Measurements from ENCODE around the gene NHLRC4. TPM values are rescaled to one million over a fixed set of nuclear protein-coding genes. Genes with fewer than 3 reads are reported as not detected.

NHLRC4 gene
- 0.11 TPM in 1 of 2 replicates, not detected in the other for total RNA-seq (2014; rRNA removed)
- polyA plus RNA-seq (2012): not detected

DNA sequence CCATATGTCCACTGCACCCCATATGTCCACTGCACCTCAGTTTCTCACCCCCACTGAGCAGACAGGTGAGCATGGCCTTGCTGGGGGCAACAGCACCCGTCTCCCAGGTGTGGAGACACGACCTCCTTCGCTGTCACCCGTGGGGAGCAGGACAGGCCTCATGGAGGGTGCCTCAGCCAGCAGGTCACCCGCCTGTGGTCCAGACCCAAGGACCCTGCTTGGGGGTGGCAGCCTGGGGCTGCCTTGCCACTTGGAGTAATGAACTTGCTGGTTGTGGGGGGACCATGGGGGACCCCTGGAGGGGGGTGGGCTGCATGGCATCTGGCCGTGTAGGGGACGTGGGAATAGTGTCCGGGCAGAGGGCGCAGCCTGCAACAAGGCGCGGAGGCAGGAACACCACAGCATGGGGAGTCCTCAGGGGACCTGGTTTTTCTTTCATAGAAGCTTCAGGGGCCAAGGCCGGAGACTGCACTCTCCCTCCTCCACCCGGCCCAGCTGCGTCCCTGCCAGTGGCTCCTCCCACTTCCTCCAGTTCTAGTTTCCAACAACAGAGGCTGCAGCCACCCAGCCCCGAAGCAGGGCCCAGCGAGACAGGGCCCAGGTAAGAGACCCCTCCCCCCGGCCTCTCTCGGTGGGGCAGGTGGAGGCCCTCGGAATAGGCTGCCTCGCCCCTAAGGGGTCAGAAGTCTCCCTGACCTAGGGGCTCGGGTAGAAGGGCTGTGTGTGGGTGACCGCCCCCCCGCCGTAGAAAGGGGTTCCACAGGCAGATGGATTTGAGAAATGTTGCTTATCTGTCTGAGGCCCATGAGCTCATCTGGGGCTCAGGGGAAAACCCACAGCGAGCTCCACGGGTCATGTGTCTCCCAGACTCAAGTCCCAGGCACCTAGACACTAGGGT is at the start of gene NHLRC4:
Gene NHLRC4, plus strand, starts transcription at position 531 of the 898 bp plus-strand sequence. CDS start 1,043 bp downstream, outside the sequence.
- no peak for DNase-seq (ENCODE audit: low read depth)

- no peak for DNase-seq (ENCODE audit: low read depth)
Observed at GRCh38 chr16:518858-519257, 47.9 kb upstream of the NHLRC4 start.

DNA sequence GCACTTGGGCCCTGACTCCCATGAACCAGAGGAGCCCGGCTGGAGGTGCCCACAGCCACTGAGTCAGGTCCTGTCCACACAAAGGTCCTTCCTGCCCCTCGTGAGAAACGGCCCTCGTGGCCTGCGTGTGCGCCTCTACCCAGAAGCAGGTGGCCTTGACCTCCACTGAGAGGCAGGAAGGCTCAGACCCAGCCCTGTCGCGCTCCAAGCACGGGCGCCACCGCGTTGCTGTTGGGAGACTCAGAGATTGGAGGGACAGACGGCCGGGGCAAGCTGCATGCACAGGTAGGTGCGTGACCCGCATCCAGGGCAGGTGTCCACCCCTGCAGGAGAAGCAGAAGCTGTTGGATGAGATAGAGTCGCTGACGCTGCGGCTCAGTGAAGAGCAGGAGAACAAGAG is 47.4 kb upstream of the NHLRC4 start:
- no peak for DNase-seq (ENCODE audit: low read depth)

GRCh38 chr16:519841-520687 is 46.7 kb upstream of the NHLRC4 start:
- DNase-seq (ENCODE audit: low read depth): no peak

GRCh38 chr16:520847-521246 is 46.0 kb upstream of the NHLRC4 start:
- no peak for DNase-seq (ENCODE audit: low read depth)

DNA sequence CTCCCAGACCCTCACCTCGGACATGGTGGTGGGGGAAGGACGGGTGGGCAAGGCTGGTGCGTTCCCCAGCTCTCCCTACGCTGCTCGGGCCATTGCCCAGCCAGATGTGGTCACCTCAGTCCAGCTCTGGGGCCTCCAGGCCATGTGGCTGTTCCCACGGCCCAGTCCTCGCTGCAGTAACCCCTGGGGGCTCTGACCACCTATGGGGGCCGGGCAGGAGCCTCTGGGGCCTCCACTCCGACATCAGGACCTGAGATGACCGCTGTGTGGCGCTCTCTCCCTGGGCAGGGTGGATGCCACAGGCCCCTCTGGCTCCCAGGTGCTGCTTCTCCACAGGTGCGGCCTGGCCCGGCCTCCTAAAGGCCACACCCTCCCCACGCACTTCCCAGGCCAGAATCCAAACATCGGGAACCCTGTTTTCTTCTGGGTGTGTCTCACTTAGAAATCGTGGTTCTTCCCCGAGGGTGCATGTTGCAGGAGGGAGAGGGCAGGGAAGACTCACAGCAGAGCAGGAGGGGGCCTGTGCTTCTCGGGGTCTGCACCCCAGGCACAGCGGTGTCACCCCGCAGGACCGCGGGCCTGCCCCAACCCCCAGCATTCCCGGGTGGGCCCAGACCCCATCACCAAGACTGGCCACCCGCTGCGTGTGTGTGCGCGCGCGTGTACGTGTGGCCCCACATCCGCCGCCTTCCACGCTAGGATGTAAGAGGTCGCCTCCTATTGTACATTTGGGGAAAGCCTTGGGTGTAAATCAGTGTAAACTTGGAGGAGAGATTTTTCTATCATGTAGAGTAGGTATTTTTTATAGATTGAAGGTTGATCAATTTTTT is 45.2 kb upstream of the NHLRC4 start:
- no peak for DNase-seq (ENCODE audit: low read depth)

DNA sequence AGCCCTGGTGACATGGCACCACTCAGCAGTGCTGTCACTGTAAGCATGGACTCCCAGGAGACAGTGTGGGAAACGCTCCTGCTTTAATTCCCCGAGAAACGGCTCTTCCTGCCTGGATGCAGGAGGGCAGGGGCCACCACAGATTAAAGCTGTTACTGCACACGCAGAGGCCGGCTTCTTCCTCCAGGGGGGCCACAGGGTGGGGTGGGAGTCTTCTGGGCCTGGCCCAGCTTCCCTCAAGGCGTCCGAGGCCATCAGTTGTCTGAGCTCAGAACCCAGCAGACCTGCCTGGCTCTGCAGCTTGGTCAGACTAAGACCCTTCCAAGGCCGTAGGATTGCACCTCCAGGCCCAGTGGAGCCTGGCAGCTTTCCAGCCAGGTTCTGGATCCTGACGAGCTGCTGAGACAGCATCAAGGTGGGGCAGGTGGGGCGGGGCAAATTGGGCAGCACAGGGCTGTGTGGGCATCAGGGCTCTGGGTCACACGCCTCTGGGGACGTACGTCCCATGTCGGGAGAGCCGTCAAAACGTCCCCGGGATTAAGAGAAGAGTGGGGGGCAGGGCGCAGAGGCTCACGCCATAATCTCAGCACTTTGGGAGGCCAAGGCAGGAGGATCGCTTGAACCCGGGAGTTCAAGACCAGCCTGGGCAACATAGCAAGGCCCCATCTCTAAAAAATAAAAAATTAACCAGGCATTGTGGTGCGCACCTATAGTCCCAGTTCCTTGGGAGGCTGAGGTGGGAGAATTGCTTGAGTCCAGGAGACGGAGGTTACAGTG is 44.3 kb upstream of the NHLRC4 start:
- no peak for DNase-seq (ENCODE audit: low read depth)

DNA sequence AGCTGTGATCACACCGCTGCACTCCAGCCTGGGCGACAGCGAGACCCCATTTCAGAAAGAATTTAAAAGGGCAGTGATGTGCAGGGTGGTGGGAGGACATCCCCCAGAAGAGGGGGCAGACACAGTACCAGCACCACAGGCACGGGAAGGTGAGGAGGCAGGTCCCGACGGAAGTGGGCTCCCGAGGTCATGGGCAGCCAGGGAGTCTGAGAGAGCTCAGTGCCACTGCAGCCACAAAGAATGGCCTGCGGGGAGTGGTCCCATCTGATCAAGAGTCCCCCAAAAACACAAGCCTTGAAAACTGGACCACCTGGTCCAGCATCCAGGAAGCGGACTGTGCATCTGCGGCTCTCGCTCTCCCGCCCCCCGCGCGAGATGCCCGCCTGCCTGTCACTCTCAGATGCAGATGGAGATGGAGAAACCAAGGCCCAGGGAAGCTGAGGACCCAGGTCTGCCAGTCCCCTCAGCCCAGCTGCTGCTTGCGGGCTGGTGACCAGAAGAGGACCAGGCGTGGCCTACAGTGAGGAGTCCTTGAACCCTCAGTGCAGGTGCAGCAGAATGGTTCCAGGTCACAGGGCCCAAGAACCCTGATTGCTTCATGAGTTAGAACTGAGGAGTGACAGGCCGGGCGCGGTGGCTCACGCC is 43.6 kb upstream of the NHLRC4 start:
- DNase-seq (ENCODE audit: low read depth): no peak

- no peak for DNase-seq (ENCODE audit: low read depth)
Observed at GRCh38 chr16:524274-525040, 42.3 kb upstream of the NHLRC4 start.

DNA sequence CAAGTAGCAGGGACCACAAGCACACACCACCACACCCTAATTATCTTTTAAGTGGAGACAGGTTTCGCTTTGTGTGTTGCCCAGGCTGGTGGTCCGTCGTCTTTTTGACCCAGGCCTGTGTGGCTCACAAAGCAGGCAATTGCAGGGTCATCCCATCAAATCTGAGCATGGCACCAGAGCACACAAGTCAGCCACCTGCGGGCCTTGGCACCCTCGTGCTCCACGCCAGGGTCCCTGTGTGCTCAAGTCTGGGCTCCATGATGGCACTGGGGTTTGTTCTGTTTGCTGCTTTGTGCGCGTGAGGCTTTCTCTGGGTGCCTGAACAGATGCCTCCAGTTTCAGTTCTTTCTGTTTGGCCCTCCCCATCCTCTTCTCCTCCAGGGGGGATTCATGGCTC is 41.7 kb upstream of the NHLRC4 start:
- no peak for DNase-seq (ENCODE audit: low read depth)

DNA sequence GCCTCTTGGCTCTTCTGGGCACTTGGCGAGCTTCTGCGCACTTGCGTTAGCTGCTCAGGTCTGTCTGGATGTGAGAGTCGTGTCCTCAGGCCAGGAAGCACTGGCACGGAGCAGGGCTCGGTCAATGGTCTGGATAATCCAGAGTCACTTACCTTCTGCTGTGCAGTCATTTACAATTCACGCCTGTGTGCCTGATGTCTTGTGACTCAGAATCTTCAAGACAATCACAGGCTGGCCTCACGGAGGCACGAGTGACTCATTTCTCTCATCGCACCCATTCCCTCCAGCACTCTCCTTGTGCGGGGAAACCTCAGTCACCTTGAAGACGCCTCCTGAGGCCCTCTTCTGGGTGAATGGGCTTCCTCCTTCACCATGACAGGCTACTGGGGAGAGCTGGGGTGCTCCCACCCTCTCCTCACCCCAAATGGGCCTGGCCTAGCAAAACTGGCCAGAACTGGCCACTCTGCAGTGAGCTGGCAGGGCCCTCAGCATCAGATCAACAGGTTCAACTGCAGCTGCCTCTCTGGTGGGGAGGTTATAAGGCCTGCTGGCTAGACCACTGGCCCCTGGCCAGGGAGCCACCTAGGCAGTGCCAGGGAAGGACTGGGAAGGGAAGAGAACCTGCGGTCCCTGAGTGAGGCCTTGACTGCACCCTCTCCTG is 41.2 kb upstream of the NHLRC4 start:
- DNase-seq (ENCODE audit: low read depth): peak; percentile 89

- peak; percentile 54 for DNase-seq (ENCODE audit: low read depth)
Observed at GRCh38 chr16:526181-527014, 40.4 kb upstream of the NHLRC4 start.

DNA sequence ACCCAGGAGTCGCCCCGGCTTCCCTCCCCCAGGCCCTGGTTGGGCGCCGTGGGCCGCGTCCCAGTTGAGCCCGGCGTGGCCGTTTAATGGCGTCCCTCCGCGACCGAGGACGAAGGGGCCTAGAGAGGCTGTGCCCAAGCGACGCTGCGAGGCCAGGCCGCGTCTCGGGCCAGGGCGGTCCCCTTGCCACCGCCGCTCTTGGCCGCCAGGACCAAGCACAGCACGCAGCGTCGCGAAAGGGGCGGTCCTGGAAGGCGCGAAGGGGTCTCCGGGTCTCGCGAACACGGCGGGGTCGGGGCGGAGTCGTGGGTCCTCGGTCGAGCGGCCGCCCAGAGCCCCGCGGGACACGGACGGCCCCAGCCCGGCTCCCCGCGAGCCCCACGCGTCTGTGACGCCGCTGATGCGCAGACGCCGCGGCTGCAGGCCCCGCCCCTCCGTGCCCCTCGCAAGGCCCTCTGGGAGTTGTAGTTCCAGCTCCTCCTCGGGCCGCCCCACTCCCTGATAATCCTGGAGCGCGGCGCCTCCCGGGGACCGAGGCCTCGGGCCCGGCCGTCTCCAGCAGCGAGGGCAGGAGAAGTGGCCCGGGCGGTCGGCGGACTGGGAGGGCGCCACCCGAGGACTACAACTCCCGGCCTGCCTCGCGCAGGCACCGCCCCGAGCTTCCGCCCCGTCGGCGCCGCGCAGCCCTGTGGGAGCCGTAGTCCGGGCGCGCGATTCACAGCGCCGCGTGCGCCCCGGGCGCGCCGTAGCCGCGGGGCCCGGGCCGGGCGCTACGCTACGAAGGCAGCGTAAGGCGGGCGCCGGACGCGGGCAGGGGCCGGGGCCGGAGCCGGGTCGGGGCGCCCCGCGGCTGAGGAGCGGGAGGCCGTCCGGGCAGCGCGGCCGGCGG is 39.5 kb upstream of the NHLRC4 start, which contains the start of gene CAPN15:
Gene CAPN15, plus strand, starts transcription at position 698 of the 889 bp plus-strand sequence. CDS start 19,127 bp downstream, outside the sequence.
- DNase-seq (ENCODE audit: low read depth): peak; percentile 90

GRCh38 chr16:528111-529011 is 38.4 kb upstream of the NHLRC4 start:
- DNase-seq (ENCODE audit: low read depth): peak; percentile 80

DNA sequence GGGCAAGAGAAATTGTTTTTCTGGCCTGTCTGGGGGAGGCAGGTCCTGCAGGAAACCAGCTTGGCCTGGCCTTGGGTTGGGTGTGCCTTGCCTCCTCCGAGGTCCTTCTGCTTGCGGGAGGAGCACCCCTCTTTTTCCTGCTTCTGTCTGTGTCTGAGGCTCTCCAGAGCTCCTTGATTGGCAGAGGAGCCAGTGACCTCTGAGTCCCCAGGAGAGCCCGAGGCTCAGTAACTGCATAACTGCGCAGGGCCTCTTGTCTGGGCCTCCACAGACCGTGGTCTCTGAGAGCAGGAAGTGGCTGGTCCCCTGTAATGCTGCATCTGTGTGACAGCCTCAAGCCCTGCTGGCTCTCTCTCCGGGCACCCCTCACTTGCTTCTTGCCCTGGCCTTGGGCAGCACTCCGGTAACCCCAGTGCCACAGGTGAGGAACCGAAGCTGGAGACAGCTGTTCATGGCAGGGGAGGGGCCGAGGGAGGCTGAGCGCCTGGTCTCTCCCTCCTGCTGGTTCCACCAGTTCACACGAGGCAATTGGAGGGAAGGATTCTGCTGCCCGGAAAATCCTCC is 37.7 kb upstream of the NHLRC4 start:
- peak; percentile 31 for DNase-seq (ENCODE audit: low read depth)

All from LHCN-M2 (cell line).